ENCODE measurements around the gene SLC30A2. TPM values are rescaled to one million over a fixed set of nuclear protein-coding genes. Genes with fewer than 3 reads are reported as not detected.

The SLC30A2 gene
- total and polyA plus RNA-seq, 9 of the 15 experiments (the other 6 are each of a cell fraction or from before 2014, with no cell fraction given): 0.01 to 0.18 (median 0.06) TPM; not detected in 3

DNA sequence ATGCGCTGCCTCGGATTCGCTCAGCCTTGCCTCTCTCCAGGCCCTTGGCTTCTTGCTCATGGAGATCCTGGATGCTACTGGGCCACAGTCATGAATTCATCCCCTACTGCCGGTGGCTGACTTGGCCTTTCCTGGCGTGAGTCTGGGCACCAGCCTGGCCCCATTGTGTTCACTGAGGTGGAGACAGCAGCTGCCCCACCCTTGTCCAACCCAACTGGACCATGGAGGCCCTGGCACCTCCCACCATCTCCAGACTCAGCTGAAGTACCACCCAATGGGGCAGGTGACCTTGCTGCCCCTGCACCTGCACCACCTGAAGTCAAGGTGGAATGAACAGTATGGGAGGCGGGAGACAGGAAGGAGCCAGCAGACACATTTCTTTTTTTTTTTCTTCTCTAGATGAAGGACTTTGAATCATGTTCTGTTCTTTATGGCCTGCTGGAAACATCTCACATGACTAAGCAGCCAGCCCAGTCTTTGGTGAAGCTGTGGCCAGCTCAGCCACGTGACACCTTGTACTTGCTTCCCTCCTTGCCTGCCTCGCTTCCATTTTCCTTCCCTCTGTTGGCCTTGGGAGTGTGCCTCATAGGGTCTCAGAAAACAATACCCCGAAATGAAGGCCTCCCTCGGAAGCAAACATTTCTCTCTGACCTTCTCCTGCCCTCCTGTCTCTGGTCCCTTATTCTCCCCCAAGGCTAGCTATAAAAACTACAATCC is 3.8 kb upstream of the SLC30A2 start (continued):
- TF ChIP-seq AFF1 (IDR thresholded peaks at IDR 0.05; ENCODE audit: low read depth in 1 of 2, partially characterized antibody in 2 of 2) (no peak), MTF1 (CRISPR knock-in tag; IDR thresholded peaks at IDR 0.05; ENCODE audit: borderline replicate concordance) (no peak), TAL1 (IDR thresholded peaks at IDR 0.05) (no peak), RFX5 (IDR thresholded peaks at IDR 0.05; ENCODE audit: low read depth, low read length) (no peak), NELFE (IDR thresholded peaks at IDR 0.05; ENCODE audit: insufficient read depth, insufficient read length) (no peak), E2F4 (CRISPR knock-in tag; IDR thresholded peaks at IDR 0.05; ENCODE audit: low read depth) (no peak), NFRKB (IDR thresholded peaks at IDR 0.05; ENCODE audit: low read depth) (peak; percentile 62; the same call in 1 of the 2 replicates), KDM4B (IDR thresholded peaks at IDR 0.05; ENCODE audit: borderline replicate concordance in 2 of 2, low read depth in 1 of 2) (no peak), EP400 (IDR thresholded peaks at IDR 0.05) (no peak)
- TF ChIP-seq, protein P1, sequence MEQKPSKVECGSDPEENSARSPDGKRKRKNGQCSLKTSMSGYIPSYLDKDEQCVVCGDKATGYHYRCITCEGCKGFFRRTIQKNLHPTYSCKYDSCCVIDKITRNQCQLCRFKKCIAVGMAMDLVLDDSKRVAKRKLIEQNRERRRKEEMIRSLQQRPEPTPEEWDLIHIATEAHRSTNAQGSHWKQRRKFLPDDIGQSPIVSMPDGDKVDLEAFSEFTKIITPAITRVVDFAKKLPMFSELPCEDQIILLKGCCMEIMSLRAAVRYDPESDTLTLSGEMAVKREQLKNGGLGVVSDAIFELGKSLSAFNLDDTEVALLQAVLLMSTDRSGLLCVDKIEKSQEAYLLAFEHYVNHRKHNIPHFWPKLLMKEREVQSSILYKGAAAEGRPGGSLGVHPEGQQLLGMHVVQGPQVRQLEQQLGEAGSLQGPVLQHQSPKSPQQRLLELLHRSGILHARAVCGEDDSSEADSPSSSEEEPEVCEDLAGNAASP (IDR thresholded peaks at IDR 0.05): no peak
- TF ChIP-seq, protein P2, sequence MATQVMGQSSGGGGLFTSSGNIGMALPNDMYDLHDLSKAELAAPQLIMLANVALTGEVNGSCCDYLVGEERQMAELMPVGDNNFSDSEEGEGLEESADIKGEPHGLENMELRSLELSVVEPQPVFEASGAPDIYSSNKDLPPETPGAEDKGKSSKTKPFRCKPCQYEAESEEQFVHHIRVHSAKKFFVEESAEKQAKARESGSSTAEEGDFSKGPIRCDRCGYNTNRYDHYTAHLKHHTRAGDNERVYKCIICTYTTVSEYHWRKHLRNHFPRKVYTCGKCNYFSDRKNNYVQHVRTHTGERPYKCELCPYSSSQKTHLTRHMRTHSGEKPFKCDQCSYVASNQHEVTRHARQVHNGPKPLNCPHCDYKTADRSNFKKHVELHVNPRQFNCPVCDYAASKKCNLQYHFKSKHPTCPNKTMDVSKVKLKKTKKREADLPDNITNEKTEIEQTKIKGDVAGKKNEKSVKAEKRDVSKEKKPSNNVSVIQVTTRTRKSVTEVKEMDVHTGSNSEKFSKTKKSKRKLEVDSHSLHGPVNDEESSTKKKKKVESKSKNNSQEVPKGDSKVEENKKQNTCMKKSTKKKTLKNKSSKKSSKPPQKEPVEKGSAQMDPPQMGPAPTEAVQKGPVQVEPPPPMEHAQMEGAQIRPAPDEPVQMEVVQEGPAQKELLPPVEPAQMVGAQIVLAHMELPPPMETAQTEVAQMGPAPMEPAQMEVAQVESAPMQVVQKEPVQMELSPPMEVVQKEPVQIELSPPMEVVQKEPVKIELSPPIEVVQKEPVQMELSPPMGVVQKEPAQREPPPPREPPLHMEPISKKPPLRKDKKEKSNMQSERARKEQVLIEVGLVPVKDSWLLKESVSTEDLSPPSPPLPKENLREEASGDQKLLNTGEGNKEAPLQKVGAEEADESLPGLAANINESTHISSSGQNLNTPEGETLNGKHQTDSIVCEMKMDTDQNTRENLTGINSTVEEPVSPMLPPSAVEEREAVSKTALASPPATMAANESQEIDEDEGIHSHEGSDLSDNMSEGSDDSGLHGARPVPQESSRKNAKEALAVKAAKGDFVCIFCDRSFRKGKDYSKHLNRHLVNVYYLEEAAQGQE (IDR thresholded peaks at IDR 0.05; ENCODE audit: borderline replicate concordance): no peak
- TF ChIP-seq, protein P2 (CRISPR knock-in tag; IDR thresholded peaks at IDR 0.05; ENCODE audit: low read depth): no peak
